Measurements from ENCODE around the gene OMD. TPM values are rescaled to one million over a fixed set of nuclear protein-coding genes. Genes with fewer than 3 reads are reported as not detected.

The OMD gene, protein sequence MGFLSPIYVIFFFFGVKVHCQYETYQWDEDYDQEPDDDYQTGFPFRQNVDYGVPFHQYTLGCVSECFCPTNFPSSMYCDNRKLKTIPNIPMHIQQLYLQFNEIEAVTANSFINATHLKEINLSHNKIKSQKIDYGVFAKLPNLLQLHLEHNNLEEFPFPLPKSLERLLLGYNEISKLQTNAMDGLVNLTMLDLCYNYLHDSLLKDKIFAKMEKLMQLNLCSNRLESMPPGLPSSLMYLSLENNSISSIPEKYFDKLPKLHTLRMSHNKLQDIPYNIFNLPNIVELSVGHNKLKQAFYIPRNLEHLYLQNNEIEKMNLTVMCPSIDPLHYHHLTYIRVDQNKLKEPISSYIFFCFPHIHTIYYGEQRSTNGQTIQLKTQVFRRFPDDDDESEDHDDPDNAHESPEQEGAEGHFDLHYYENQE
- polyA plus RNA-seq (2013, experiment 1 of 2) = not detected
- not detected for polyA plus RNA-seq (2013, experiment 2 of 2)

DNA sequence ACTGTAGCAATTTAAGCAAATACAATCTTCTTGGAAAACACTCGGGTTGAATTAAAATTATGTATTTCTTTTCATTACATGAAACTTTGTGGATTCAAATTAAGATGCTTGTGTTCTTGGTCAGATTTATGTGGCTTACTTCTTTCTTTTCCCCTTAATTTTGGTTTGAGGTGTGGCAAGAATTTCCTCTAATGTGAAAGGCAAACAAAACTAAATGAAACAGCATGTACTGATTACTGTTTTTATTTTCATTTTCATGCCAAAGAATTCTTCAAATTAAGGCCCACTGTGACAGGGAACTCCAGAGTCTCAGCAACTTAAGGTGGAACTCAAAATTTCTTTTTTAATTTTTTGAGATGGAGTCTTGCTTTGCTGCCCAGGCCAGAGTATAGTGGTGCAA is at the start of gene OMD:
OMD (minus strand) TSS at position 132 of the 400 bp plus-strand sequence. CDS start 6,913 bp downstream, outside the sequence.
- Histone ChIP-seq H2BK15ac (replicated peaks; ENCODE audit: low read depth) (no peak within 1 kb of the TSS), H2AK5ac (ENCODE audit: low read length) (no peak within 1 kb of the TSS), H3K79me2 (ENCODE audit: control insufficient read depth, insufficient read depth, low read length) (no peaks in the 10 kb centered on the region), H4K8ac (ENCODE audit: low read depth, low read length) (peak within 1 kb of the TSS; percentile 28), H3K4me3 (ENCODE audit: low read length) (no peak within 1 kb of the TSS), H3K79me1 (ENCODE audit: low read length) (no peaks in the 10 kb centered on the region), H2BK120ac (ENCODE audit: low read depth, low read length) (no peak within 1 kb of the TSS), H3K9ac (ENCODE audit: low read length) (no peak within 1 kb of the TSS), H3K56ac (ENCODE audit: low read length) (no peak within 1 kb of the TSS), H3K23ac (ENCODE audit: low read length) (no peak within 1 kb of the TSS), H3K4ac (ENCODE audit: low read depth, low read length) (no peak within 1 kb of the TSS), H3K4me1 (ENCODE audit: control insufficient read depth, low read depth, low read length) (no peaks in the 10 kb centered on the region), H3K4me2 (ENCODE audit: low read length) (no peak within 1 kb of the TSS), H2BK5ac (ENCODE audit: low read length) (no peak within 1 kb of the TSS), H3K27me3 (ENCODE audit: insufficient read depth, low read length, poor library complexity) (no peaks in the 10 kb centered on the region), H3K18ac (ENCODE audit: low read length) (no peak within 1 kb of the TSS), H4K5ac (ENCODE audit: low read length) (no peak within 1 kb of the TSS), H3K27ac (ENCODE audit: low read depth, low read length) (no peak within 1 kb of the TSS), H3K36me3 (ENCODE audit: control insufficient read depth, insufficient read depth, low read length) (no peaks in the 10 kb centered on the region)
- WGBS (ENCODE audit: extremely low coverage, insufficient coverage, low lambda C conversion rate) = no CpG with 5 or more reads among the region's 1 CpG
- no peak for DNase-seq

DNA sequence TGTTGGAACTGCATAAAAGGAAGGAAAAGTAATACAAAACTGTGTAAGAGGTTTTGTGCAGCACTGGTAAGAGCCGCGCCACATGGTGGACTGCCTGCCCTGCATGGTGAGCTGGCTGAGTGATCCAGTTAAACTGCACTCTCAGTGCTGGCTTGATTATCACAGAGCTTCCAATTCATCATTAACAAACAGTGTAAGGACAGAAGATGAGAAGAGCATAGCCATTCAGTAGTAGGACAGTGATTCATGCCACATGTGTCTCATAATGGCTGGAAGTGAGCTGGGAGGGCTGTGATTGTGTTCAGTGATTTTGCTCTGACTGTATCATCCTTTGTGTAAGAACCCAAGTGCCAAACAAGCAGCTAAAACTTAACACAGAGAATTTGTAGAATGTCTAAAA is 43.9 kb upstream of the OMD start:
- H3K79me1 ChIP-seq (ENCODE audit: low read length) = no peaks in the 10 kb centered on the region
- H4K8ac ChIP-seq (ENCODE audit: low read depth, low read length) = no peak overlapping the region
- DNase-seq = no peak
- H3K9ac ChIP-seq (ENCODE audit: low read length) = no peak overlapping the region
- H4K5ac ChIP-seq (ENCODE audit: low read length) = no peak overlapping the region
- H2BK15ac ChIP-seq (replicated peaks; ENCODE audit: low read depth) = no peak overlapping the region
- H3K27ac ChIP-seq (ENCODE audit: low read depth, low read length) = no peak overlapping the region
- no peaks in the 10 kb centered on the region for H3K4me1 ChIP-seq (ENCODE audit: control insufficient read depth, low read depth, low read length)
- no peaks in the 10 kb centered on the region for H3K36me3 ChIP-seq (ENCODE audit: control insufficient read depth, insufficient read depth, low read length)
- no peak overlapping the region for H2AK5ac ChIP-seq (ENCODE audit: low read length)
- H2BK120ac ChIP-seq (ENCODE audit: low read depth, low read length) = no peak overlapping the region
- H3K4ac ChIP-seq (ENCODE audit: low read depth, low read length) = no peak overlapping the region
- H3K79me2 ChIP-seq (ENCODE audit: control insufficient read depth, insufficient read depth, low read length) = no peaks in the 10 kb centered on the region
- no peaks in the 10 kb centered on the region for H3K27me3 ChIP-seq (ENCODE audit: insufficient read depth, low read length, poor library complexity)
- H3K18ac ChIP-seq (ENCODE audit: low read length) = no peak overlapping the region
- H3K23ac ChIP-seq (ENCODE audit: low read length) = no peak overlapping the region
- no peak overlapping the region for H3K4me2 ChIP-seq (ENCODE audit: low read length)
- no peak overlapping the region for H3K4me3 ChIP-seq (ENCODE audit: low read length)
- no peak overlapping the region for H3K56ac ChIP-seq (ENCODE audit: low read length)
- no CpG with 5 or more reads among the region's 2 CpGs for WGBS (ENCODE audit: extremely low coverage, insufficient coverage, low lambda C conversion rate)
- no peak overlapping the region for H2BK5ac ChIP-seq (ENCODE audit: low read length)

DNA sequence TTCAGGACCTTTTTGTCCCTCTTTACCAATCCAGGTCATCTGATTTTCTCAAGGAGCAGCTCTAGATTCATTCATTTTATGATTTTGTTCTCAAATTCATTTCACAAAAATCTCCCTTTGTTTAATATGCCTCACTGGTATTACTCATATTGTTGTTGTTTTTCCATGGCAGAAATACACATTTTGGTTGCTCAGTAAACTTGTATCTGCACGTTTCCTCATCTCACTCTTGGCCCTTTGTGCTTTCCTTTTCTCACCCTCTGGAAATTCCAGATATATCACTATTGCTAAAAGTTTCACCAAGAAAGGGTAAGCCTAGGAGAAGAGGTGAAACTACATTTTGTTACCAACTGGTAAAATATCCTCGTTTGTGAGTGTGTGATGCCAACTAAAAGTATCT is 43.2 kb upstream of the OMD start:
- Histone ChIP-seq H3K27me3 (ENCODE audit: insufficient read depth, low read length, poor library complexity) (no peaks in the 10 kb centered on the region), H3K79me2 (ENCODE audit: control insufficient read depth, insufficient read depth, low read length) (no peaks in the 10 kb centered on the region), H4K8ac (ENCODE audit: low read depth, low read length) (no peak overlapping the region), H3K79me1 (ENCODE audit: low read length) (no peaks in the 10 kb centered on the region), H3K23ac (ENCODE audit: low read length) (no peak overlapping the region), H3K4ac (ENCODE audit: low read depth, low read length) (no peak overlapping the region), H4K5ac (ENCODE audit: low read length) (no peak overlapping the region), H3K56ac (ENCODE audit: low read length) (no peak overlapping the region), H3K9ac (ENCODE audit: low read length) (no peak overlapping the region), H2AK5ac (ENCODE audit: low read length) (no peak overlapping the region), H2BK5ac (ENCODE audit: low read length) (no peak overlapping the region), H3K36me3 (ENCODE audit: control insufficient read depth, insufficient read depth, low read length) (no peaks in the 10 kb centered on the region), H3K4me1 (ENCODE audit: control insufficient read depth, low read depth, low read length) (no peaks in the 10 kb centered on the region), H3K18ac (ENCODE audit: low read length) (no peak overlapping the region), H3K4me2 (ENCODE audit: low read length) (no peak overlapping the region), H2BK120ac (ENCODE audit: low read depth, low read length) (no peak overlapping the region), H3K27ac (ENCODE audit: low read depth, low read length) (no peak overlapping the region), H2BK15ac (replicated peaks; ENCODE audit: low read depth) (no peak overlapping the region), H3K4me3 (ENCODE audit: low read length) (no peak overlapping the region)
- no CpG with 5 or more reads among the region's 2 CpGs for WGBS (ENCODE audit: extremely low coverage, insufficient coverage, low lambda C conversion rate)
- DNase-seq = no peak

DNA sequence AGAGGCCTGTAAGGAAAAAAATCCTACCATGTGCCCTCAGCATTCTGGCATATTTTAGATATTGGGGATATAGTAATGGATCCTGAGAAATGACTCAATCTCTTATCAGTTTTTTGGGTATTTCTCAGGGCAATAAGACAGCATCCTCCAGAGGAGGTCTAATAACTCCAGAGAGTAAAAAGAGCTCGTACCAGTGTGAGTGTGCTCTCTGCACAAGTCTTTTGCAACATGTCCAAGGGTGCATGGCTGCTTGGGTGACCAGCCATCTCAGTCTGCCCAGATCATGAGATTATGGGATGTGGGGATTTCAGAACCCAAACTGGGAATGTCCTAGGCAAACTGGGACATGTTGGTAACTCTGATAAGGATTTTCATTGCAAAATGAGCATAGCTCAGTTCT is 42.8 kb upstream of the OMD start:
- no CpG with 5 or more reads among the region's 1 CpG for WGBS (ENCODE audit: extremely low coverage, insufficient coverage, low lambda C conversion rate)
- Histone ChIP-seq H2BK120ac (ENCODE audit: low read depth, low read length) (no peak overlapping the region), H3K9ac (ENCODE audit: low read length) (no peak overlapping the region), H3K27me3 (ENCODE audit: insufficient read depth, low read length, poor library complexity) (no peaks in the 10 kb centered on the region), H2AK5ac (ENCODE audit: low read length) (no peak overlapping the region), H3K4ac (ENCODE audit: low read depth, low read length) (no peak overlapping the region), H3K23ac (ENCODE audit: low read length) (no peak overlapping the region), H3K36me3 (ENCODE audit: control insufficient read depth, insufficient read depth, low read length) (no peaks in the 10 kb centered on the region), H3K79me2 (ENCODE audit: control insufficient read depth, insufficient read depth, low read length) (no peaks in the 10 kb centered on the region), H4K5ac (ENCODE audit: low read length) (no peak overlapping the region), H3K4me1 (ENCODE audit: control insufficient read depth, low read depth, low read length) (no peaks in the 10 kb centered on the region), H3K18ac (ENCODE audit: low read length) (no peak overlapping the region), H3K79me1 (ENCODE audit: low read length) (no peaks in the 10 kb centered on the region), H3K56ac (ENCODE audit: low read length) (no peak overlapping the region), H2BK5ac (ENCODE audit: low read length) (no peak overlapping the region), H3K4me3 (ENCODE audit: low read length) (no peak overlapping the region), H2BK15ac (replicated peaks; ENCODE audit: low read depth) (no peak overlapping the region), H4K8ac (ENCODE audit: low read depth, low read length) (no peak overlapping the region), H3K27ac (ENCODE audit: low read depth, low read length) (no peak overlapping the region), H3K4me2 (ENCODE audit: low read length) (no peak overlapping the region)
- DNase-seq = no peak

DNA sequence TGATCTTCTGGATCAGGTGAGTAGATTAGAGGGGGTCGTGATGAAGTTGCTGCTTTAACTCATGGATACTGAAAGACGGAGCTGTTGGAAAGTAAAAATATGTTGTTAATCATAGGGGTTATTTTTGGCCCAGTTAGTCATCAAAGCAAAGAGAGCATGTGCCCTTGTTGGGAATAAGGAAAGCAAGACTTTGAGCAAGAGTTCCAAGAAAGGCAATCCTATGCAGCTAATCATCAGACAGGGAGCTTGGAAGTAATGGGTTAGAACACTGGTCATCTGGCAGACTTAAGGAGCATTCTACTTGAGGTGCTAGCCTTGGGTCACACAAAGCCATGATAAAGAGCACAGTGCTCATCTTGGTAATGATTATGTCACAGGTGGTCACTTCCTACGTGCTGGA is 39.7 kb upstream of the OMD start:
- no peak overlapping the region for H2BK5ac ChIP-seq (ENCODE audit: low read length)
- H4K5ac ChIP-seq (ENCODE audit: low read length) = no peak overlapping the region
- H3K36me3 ChIP-seq (ENCODE audit: control insufficient read depth, insufficient read depth, low read length) = no peaks in the 10 kb centered on the region
- H3K18ac ChIP-seq (ENCODE audit: low read length) = no peak overlapping the region
- H3K4ac ChIP-seq (ENCODE audit: low read depth, low read length) = no peak overlapping the region
- no peak overlapping the region for H3K56ac ChIP-seq (ENCODE audit: low read length)
- no peaks in the 10 kb centered on the region for H3K79me2 ChIP-seq (ENCODE audit: control insufficient read depth, insufficient read depth, low read length)
- H3K23ac ChIP-seq (ENCODE audit: low read length) = no peak overlapping the region
- H4K8ac ChIP-seq (ENCODE audit: low read depth, low read length) = no peak overlapping the region
- H2AK5ac ChIP-seq (ENCODE audit: low read length) = no peak overlapping the region
- H2BK120ac ChIP-seq (ENCODE audit: low read depth, low read length) = no peak overlapping the region
- H3K79me1 ChIP-seq (ENCODE audit: low read length) = no peaks in the 10 kb centered on the region
- H2BK15ac ChIP-seq (replicated peaks; ENCODE audit: low read depth) = no peak overlapping the region
- WGBS (ENCODE audit: extremely low coverage, insufficient coverage, low lambda C conversion rate) = no CpG with 5 or more reads among the region's 3 CpGs
- H3K27ac ChIP-seq (ENCODE audit: low read depth, low read length) = no peak overlapping the region
- no peaks in the 10 kb centered on the region for H3K4me1 ChIP-seq (ENCODE audit: control insufficient read depth, low read depth, low read length)
- H3K27me3 ChIP-seq (ENCODE audit: insufficient read depth, low read length, poor library complexity) = no peaks in the 10 kb centered on the region
- no peak overlapping the region for H3K4me2 ChIP-seq (ENCODE audit: low read length)
- no peak overlapping the region for H3K9ac ChIP-seq (ENCODE audit: low read length)
- no peak for DNase-seq
- H3K4me3 ChIP-seq (ENCODE audit: low read length) = no peak overlapping the region

DNA sequence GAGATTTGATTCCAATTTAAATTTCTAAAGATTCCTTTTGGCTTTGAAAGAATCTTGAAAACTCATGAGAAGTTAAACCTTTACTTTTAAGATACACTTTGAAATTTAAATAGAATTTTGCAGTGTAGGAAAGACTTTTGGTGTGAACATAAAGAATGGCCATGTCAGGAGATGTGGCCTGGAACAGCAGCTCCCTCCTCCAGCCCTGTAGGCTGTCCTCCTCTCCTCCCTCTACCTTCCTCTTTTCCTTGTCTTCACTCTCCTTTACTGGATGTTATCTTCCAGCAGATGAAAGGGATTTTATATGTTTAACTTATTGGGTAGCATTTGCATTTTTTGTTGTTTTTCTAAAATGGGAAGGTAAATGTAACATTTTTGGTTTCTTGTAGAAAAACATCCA is 39.1 kb upstream of the OMD start:
- Histone ChIP-seq H2BK15ac (replicated peaks; ENCODE audit: low read depth) (no peak overlapping the region), H2AK5ac (ENCODE audit: low read length) (no peak overlapping the region), H3K4me1 (ENCODE audit: control insufficient read depth, low read depth, low read length) (no peaks in the 10 kb centered on the region), H4K5ac (ENCODE audit: low read length) (no peak overlapping the region), H3K79me2 (ENCODE audit: control insufficient read depth, insufficient read depth, low read length) (no peaks in the 10 kb centered on the region), H3K23ac (ENCODE audit: low read length) (no peak overlapping the region), H4K8ac (ENCODE audit: low read depth, low read length) (no peak overlapping the region), H3K56ac (ENCODE audit: low read length) (no peak overlapping the region), H2BK120ac (ENCODE audit: low read depth, low read length) (no peak overlapping the region), H3K36me3 (ENCODE audit: control insufficient read depth, insufficient read depth, low read length) (no peaks in the 10 kb centered on the region), H3K27ac (ENCODE audit: low read depth, low read length) (no peak overlapping the region), H3K4ac (ENCODE audit: low read depth, low read length) (no peak overlapping the region), H3K18ac (ENCODE audit: low read length) (no peak overlapping the region), H2BK5ac (ENCODE audit: low read length) (no peak overlapping the region), H3K79me1 (ENCODE audit: low read length) (no peaks in the 10 kb centered on the region), H3K9ac (ENCODE audit: low read length) (no peak overlapping the region), H3K4me2 (ENCODE audit: low read length) (no peak overlapping the region), H3K27me3 (ENCODE audit: insufficient read depth, low read length, poor library complexity) (no peaks in the 10 kb centered on the region), H3K4me3 (ENCODE audit: low read length) (no peak overlapping the region)
- DNase-seq = no peak
